AG04449 (cell line): ENCODE measurements around the gene ALDH1A3.

Source experiments
- CTCF ChIA-PET: fragments of 350-600 bp; formaldehyde crosslinking; extraction: SDS; loops from one replicate; lab custom pipeline; 2021; ENCODE audit warnings: antibody characterized with exemption; lab: Yijun Ruan, JAX
- POLR2A ChIA-PET: fragments of 400-600, 350-600 bp; formaldehyde crosslinking; extraction: SDS; loops from one replicate; lab custom pipeline; 2020; ENCODE audit warnings: antibody characterized with exemption, inconsistent platforms; lab: Yijun Ruan, JAX
- DNase-seq: peaks from one replicate; pipeline ENCODE4 v3.0.0-alpha.2; 2010; ENCODE audit warnings: low read depth, low spot score
- H3K4me3 ChIP-seq: 2 replicates; pipeline ENCODE4 v1.5.1; 2011; ENCODE audit warnings: low read depth, mild to moderate bottlenecking, control low read depth, low read length
- TF ChIP-seq, protein P1 (sequence below): IDR thresholded peaks from one replicate; pipeline ENCODE4 v1.5.1; 2011; ENCODE audit warnings: mild to moderate bottlenecking, moderate library complexity, low read length, control low read depth, inconsistent platforms; ENCODE audit not compliant: insufficient read depth; ENCODE audit errors: missing control alignments

Gene ALDH1A3

DNA sequence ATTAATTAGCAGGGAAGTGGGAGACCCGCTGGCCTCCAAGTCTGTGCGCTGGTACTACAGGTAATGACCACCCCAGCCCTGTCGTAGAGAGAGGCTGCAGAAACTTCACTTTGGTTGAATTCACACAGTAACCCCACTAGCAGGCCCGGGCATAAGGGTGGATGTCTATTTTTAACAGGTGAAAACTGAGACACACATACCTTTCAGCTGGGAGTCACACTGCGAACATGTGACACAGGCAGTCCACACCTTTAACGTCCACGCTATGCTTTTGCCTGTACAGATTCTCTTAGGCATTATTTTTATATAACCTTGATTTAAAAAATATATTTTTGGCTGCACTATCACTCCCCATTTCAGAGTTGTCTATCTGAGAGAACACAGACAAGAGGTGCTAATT, 43.4 kb downstream of the ALDH1A3 start:
- no peak for DNase-seq
- POLR2A ChIA-PET, result no interaction called here
- TF ChIP-seq, protein P1, sequence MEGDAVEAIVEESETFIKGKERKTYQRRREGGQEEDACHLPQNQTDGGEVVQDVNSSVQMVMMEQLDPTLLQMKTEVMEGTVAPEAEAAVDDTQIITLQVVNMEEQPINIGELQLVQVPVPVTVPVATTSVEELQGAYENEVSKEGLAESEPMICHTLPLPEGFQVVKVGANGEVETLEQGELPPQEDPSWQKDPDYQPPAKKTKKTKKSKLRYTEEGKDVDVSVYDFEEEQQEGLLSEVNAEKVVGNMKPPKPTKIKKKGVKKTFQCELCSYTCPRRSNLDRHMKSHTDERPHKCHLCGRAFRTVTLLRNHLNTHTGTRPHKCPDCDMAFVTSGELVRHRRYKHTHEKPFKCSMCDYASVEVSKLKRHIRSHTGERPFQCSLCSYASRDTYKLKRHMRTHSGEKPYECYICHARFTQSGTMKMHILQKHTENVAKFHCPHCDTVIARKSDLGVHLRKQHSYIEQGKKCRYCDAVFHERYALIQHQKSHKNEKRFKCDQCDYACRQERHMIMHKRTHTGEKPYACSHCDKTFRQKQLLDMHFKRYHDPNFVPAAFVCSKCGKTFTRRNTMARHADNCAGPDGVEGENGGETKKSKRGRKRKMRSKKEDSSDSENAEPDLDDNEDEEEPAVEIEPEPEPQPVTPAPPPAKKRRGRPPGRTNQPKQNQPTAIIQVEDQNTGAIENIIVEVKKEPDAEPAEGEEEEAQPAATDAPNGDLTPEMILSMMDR, result no peak
- H3K4me3 ChIP-seq, result no peak overlapping the region
- CTCF ChIA-PET, result interaction anchor here (0.5 to 17.0 kb wide), 4 partner anchors 82 to 297 kb away, joined by 3 to 757 read pairs (median 4); no protein-coding TSS in a partner anchor

DNA sequence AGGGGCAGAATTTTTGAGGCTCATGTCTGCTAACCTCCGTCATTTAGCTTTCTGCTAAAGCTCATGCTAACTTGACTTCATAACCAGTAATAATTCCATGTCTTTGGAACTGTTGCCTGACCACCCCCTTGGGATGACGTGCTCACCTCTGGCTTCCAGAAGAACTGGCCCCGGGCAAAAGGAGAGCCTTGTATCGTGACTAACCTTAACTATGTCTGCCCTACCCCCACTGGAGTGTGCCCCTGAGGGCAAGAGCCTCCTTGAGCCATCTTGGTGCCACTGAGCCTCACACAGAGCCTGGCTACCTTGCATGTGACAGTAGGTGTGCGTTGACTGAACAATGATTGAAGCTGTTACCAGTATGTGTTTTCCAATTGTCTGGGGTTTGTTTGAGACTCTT, 44.3 kb downstream of the ALDH1A3 start:
- POLR2A ChIA-PET, result no interaction called here
- TF ChIP-seq, protein P1, result no peak

DNA sequence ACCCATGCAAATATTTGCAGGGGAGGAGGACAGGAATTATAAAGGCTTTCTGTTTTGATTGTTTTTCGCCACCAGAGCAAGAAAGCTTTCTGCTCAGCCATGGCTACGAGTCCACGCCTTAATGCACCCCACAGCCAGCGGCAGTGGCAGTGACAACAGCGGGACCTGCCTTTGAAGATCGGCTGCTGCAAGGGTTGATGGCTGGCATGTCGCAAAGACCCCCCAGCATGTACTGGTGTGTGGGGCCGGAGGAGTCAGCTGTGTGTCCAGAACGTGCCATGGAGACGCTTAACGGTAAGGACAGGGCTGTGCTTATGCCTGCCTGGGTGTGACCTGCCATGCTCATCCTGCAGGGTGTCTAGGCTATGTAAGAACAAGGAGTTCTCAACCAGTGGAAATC, 44.8 kb downstream of the ALDH1A3 start:
- no peak for DNase-seq
- ChIA-PET POLR2A (no interaction called here), CTCF (interaction anchor here (1.4 to 17.0 kb wide), 3 partner anchors 81 to 298 kb away, joined by 3 to 757 read pairs (median 4); no protein-coding TSS in a partner anchor)
- TF ChIP-seq, protein P1, result no peak
- H3K4me3 ChIP-seq, result no peak overlapping the region

More for the DNA sequence above, 44.3 kb downstream of the ALDH1A3 start:
- no peak overlapping the region for H3K4me3 ChIP-seq
- DNase-seq, result no peak
- CTCF ChIA-PET, result interaction anchor here (1.2 to 17.0 kb wide), 3 partner anchors 82 to 298 kb away, joined by 3 to 757 read pairs (median 3); no protein-coding TSS in a partner anchor

DNA sequence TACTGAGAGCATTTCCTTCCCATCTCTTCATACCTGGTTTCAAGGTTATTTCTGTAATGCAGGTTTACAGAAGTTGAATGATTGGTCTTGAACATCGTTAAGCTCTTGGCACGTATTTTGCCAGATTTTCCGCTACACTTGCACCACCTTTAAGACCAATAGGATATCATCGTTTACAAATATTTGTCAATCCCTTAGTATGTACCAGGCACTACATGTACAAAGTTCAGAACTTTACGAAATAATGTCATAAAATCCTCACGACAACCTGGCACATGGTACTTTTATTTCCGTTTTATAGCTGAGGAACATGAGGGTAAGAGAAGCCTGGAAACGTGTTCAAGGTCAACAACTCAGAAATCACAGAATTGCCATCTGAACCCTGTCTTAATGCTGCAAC, 45.8 kb downstream of the ALDH1A3 start:
- POLR2A ChIA-PET, result no interaction called here
- TF ChIP-seq, protein P1, result no peak
- H3K4me3 ChIP-seq, result no peak overlapping the region

DNA sequence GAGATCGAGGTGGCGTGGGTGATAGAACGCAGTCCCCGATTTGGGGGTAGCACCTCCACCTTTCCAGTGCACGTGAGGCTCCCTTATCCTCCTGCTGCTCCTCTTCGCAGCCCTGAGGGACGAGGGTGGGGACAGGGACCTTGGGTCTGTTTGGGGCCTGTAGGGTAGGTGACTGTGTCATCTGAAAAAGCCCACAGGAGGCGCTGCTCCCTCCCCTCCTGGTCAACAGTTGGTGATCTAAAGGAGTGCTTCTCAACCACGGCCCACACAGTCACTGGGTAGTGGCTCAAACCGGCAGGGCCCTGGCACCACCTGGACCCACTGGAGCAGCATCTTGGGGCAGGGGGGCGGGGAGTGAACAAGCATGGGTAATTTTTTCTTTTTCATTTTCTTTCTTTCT, 46.6 kb downstream of the ALDH1A3 start:
- TF ChIP-seq, protein P1, result no peak
- CTCF ChIA-PET, result interaction anchor here (1.6 to 17.0 kb wide), 4 partner anchors 8 to 299 kb away, joined by 4 to 757 read pairs (median 64); partner anchors contain the start of gene LRRK1
- no peak overlapping the region for H3K4me3 ChIP-seq
- POLR2A ChIA-PET, result no interaction called here
- no peak for DNase-seq

More for the DNA sequence above, 45.8 kb downstream of the ALDH1A3 start:
- DNase-seq, result no peak
- CTCF ChIA-PET, result interaction anchor here (1.6 to 17.0 kb wide), 2 partner anchors 80 to 298 kb away, joined by 4 to 757 read pairs; no protein-coding TSS in a partner anchor

DNA sequence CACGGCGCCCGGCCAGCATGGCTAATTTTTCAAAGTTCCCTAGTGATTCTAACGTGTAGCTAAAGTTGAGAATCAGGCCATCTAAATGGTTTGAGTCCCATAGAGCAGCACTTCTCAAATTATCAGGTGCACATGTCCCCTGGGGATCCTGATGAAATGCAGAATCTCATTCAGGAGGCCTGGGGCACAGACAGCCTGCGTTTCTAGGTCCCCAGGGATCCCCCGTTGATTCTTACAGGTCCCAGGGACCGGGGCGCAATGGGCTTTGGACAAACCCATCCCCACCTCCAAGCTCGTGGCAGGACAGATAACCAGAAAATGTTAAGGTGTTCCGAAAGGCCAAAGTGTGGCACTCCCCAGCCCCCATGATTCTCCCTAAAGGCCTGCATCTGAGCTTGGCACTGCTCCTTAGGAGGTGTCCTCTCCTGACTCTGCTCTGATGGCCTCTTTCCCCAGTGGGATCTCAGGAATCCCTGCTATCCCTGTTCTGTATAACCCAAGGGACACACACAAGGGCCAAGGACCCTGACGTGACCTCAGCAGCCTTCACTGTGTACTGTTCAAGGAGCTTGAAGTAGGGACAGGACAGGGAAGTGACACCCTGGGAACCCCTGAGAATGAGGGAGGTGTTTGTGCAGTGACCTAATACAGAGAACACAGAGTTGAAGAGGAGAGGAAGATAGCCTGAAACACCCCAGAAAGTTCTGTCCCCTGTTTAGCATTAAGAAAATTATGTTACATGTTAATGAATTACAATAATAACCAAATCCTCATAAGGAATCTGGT, 47.5 kb downstream of the ALDH1A3 start:
- CTCF ChIA-PET, result interaction anchor here (0.8 to 6.1 kb wide), 4 partner anchors 9 to 89 kb away, joined by 3 to 76 read pairs (median 27); partner anchors contain the start of gene LRRK1
- TF ChIP-seq, protein P1, result no peak
- POLR2A ChIA-PET, result no interaction called here
- H3K4me3 ChIP-seq, result no peak overlapping the region
- no peak for DNase-seq
